ENCODE data around the gene HIGD1C. TPM values are rescaled to one million over a fixed set of nuclear protein-coding genes. Genes with fewer than 3 reads are reported as not detected.
A peak's percentile ranks its signal among the peaks of the same experiment; 100 is the strongest.
"Not testable (repeated sequence)": the region's sequence is repeated elsewhere in the genome, so short reads cannot be mapped to it uniquely, and the experiment has no call there.

Gene HIGD1C
- total RNA-seq, 2 donors from 2014 or later: not detected

DNA sequence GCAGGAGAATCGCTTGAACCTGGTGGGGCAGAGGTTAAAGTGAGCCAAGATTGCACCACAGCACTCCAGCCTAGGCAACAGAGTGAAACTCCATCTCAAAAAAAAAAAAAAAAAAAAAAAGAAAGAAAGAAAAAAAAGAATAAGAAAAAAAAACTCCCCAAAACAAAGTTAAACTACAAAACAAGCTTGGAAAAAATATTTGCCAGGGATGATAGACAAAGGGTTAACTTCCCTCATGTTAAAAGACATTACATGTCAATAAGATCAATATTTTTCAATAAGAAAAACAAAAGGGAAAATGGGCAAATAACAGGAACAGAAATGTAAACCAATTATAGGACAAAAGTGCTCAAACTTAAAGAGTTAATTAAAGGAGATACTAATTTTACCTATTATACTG is 26.4 kb upstream of the HIGD1C start:
- H3K27me3 Mint-ChIP-seq (ENCODE audit: low read depth): peaks cover 5% of the 10 kb centered on the region
- H3K4me3 Mint-ChIP-seq: no peak overlapping the region
- no peaks in the 10 kb centered on the region for H3K9me3 Mint-ChIP-seq
- H3K36me3 Mint-ChIP-seq (ENCODE audit: insufficient read depth in 2 of 2): no peaks in the 10 kb centered on the region
- no peak overlapping the region for H3K27ac Mint-ChIP-seq
- ATAC-seq (replicated peaks in 1 of 2): no peak
- H3K4me1 Mint-ChIP-seq (ENCODE audit: low read depth): peaks cover 28% of the 10 kb centered on the region
- no peak for DNase-seq

DNA sequence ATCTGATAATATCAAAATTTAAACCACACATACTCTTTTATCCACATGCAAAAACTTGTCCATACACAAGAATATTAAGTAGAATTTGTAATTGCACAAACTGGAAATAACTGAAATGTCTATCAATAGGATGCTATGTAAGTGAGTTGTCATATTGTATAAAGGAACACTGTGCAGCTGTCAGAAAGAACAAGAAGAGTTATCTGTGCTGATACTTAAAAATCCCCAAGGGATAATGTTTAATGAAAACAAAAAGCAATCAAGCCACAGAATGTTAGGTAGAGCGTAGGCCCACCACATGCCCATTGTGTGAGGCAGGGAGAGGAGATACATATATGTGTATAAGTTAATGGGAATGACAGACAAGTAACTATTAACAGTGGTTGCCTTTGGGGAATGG is 25.9 kb upstream of the HIGD1C start:
- Mint-ChIP-seq H3K27ac (no peak overlapping the region), H3K9me3 (no peaks in the 10 kb centered on the region), H3K27me3 (ENCODE audit: low read depth) (peaks cover 5% of the 10 kb centered on the region), H3K4me3 (peak overlapping the region in 1 of 2 donors; percentile 35), H3K4me1 (ENCODE audit: low read depth) (peaks cover 28% of the 10 kb centered on the region), H3K36me3 (ENCODE audit: insufficient read depth in 2 of 2) (no peaks in the 10 kb centered on the region)
- no peak for DNase-seq
- no peak for ATAC-seq (replicated peaks in 1 of 2)

DNA sequence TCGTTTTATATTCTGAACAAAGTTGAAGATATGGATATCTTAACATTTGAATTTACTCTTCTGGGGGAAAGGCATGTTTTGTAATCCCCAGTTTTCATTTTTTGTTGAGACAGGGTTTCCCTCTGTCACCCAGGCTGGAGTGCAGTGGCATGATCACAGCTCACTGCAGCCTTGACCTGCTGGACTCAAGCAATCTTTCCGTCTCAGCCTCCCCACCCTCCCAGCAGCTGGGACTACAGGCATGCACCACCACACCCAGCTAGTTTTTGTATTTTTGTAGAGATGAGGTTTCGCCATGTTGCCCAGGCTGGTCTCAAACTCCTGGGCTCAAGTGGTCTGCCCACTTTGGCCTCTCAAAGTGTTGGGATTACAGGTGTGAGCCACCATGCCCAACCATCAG is 25.4 kb upstream of the HIGD1C start:
- not testable (repeated sequence) for H3K4me3 Mint-ChIP-seq; H3K36me3 Mint-ChIP-seq (ENCODE audit: insufficient read depth in 2 of 2); H3K27me3 Mint-ChIP-seq (ENCODE audit: low read depth); ATAC-seq (replicated peaks in 1 of 2); DNase-seq; H3K27ac Mint-ChIP-seq; H3K9me3 Mint-ChIP-seq
- peaks cover 28% of the 10 kb centered on the region for H3K4me1 Mint-ChIP-seq (ENCODE audit: low read depth)

DNA sequence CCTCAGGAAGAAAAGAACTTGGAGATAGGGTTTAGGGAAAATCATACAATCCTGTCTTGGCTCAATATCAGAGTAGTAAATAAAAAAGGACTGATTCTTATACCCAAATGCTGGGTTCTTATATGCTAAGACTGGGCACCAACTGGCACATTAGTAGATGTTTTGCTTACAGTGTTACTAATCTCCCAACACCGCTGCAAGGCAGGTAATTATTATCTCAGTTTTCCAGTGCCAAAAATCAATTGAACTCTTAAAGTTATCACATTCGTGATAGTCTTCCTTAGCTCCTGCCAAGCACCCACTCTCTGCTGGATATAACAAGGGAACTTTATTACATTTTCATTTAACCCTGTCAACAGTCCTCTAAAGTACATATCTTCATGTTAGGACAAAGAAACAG is 25.0 kb upstream of the HIGD1C start:
- Mint-ChIP-seq H3K36me3 (ENCODE audit: insufficient read depth in 2 of 2) (no peaks in the 10 kb centered on the region), H3K27ac (no peak overlapping the region), H3K4me1 (ENCODE audit: low read depth) (peaks cover 28% of the 10 kb centered on the region), H3K4me3 (no peak overlapping the region), H3K9me3 (no peaks in the 10 kb centered on the region), H3K27me3 (ENCODE audit: low read depth) (peaks cover 5% of the 10 kb centered on the region)
- DNase-seq (no peak), ATAC-seq (replicated peaks in 1 of 2) (no peak)

DNA sequence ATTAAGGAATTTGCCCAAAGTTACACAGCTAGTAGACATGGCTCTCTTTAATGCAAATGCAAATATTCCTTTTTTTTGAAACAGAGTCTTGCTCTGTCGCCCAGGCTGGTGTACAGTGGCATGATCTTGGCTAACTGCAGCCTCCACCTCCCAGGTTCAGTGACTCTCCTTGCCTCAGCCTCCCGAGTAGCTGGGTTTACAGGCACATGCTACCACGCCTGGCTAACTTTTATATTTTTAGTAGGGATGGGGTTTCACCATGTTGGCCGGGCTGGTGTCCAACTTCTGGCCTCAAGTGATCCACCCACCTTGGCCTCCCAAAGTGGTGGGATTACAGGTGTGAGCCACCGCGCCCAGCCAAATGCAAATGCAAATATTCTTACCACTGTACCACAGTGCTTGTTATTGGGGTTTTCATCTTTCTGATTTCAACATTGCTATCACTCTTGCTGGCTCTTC is 24.5 kb upstream of the HIGD1C start:
- no peaks in the 10 kb centered on the region for H3K36me3 Mint-ChIP-seq (ENCODE audit: insufficient read depth in 2 of 2)
- H3K9me3 Mint-ChIP-seq: no peaks in the 10 kb centered on the region
- no peak overlapping the region for H3K4me3 Mint-ChIP-seq
- DNase-seq: no peak
- no peak overlapping the region for H3K27ac Mint-ChIP-seq
- ATAC-seq (replicated peaks in 1 of 2): no peak
- peaks cover 30% of the 10 kb centered on the region for H3K4me1 Mint-ChIP-seq (ENCODE audit: low read depth)
- peaks cover 3% of the 10 kb centered on the region for H3K27me3 Mint-ChIP-seq (ENCODE audit: low read depth)

DNA sequence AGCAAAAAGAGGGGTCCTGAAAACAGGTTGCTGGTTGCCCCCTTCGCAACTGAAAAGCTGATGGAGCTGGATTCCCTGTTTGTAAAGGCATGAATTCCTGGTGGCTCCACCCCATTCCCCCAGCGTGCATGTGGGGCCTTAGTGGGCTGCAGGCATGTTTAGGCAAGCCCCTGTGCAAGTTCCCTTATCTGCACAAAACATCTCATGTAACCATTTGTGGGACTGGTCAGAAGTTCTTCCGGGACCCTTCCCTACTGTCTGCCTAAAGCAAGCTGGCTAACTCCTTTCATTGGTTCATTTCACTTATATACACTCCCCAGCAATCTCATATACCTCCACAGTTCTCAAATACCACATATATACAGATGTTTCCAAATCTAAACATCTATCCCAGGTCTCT is 24.0 kb upstream of the HIGD1C start:
- Mint-ChIP-seq H3K9me3 (no peaks in the 10 kb centered on the region), H3K36me3 (ENCODE audit: insufficient read depth in 2 of 2) (no peaks in the 10 kb centered on the region), H3K4me3 (no peak overlapping the region), H3K27ac (no peak overlapping the region), H3K27me3 (ENCODE audit: low read depth) (no peaks in the 10 kb centered on the region), H3K4me1 (ENCODE audit: low read depth) (peaks cover 28% of the 10 kb centered on the region)
- DNase-seq (no peak), ATAC-seq (replicated peaks in 1 of 2) (no peak)

DNA sequence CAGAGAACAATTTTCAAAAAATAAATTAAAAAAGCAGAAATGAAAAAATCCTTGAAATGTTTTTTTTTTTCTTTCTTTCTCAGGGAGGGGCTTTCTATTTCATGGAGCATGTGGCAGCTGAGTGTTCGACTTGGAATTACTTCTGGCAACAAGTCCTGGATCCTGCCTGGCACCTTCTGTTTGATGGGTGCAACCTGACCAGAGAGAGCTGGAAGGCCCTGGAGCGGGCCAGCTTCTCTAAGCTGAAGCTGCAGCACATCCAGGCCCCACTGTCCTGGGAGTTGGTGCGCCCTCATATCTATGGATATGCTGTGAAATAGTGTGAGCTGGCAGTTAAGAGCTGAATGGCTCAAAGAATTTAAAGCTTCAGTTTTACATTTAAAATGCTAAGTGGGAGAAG is 22.5 kb upstream of the HIGD1C start:
- Mint-ChIP-seq H3K36me3 (ENCODE audit: insufficient read depth in 2 of 2) (no peaks in the 10 kb centered on the region), H3K9me3 (no peaks in the 10 kb centered on the region), H3K27me3 (ENCODE audit: low read depth) (no peaks in the 10 kb centered on the region), H3K4me1 (ENCODE audit: low read depth) (peaks cover 13% of the 10 kb centered on the region), H3K27ac (no peak overlapping the region), H3K4me3 (no peak overlapping the region)
- DNase-seq (no peak), ATAC-seq (replicated peaks in 1 of 2) (no peak)

DNA sequence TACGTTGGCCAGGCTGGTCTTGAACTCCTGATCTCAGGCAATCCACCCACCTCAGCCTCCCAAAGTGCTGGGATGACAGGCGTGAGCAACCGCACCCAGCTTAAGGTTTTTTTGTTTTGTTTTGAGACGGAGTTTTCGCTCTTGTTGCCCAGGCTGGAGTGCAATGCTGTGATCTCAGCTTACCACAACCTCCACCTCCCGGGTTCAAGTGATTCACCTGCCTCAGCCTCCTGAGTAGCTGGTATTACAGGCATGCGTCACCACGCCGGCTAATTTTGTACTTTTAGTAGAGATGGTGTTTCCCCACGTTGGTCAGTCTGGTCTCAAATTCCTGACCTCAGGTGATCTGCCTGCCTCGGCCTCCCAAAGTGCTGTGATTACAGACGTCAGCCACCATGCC is 21.9 kb upstream of the HIGD1C start:
- not testable (repeated sequence) for H3K27me3 Mint-ChIP-seq (ENCODE audit: low read depth); H3K4me3 Mint-ChIP-seq; H3K36me3 Mint-ChIP-seq (ENCODE audit: insufficient read depth in 2 of 2); H3K4me1 Mint-ChIP-seq (ENCODE audit: low read depth); H3K27ac Mint-ChIP-seq; H3K9me3 Mint-ChIP-seq
- peak; percentile 34 to 46 for ATAC-seq (replicated peaks in 1 of 2)
- DNase-seq: peak; percentile 12 to 17

DNA sequence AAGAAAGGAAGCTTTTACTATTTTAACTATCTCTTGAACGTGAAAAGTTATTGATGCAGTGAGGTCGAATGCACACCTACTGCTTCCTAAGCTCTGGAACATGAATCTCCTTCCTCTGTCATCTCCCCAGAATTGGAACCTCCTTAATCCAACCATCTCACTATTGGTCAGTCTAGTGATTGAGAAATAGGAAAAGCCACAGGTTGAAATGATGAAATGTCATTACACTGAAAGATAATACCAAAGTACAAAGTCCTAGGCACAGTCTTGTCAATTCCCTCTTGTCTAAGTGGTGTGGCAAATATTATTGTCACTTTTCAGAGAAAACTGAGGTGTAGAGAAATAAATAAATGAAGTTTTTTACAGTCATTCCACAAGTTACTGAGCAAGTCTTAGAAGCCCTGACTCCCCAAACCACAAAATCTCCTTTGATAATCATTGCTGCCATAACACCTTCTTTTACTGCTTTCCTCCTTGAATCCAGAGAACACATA is 19.5 kb upstream of the HIGD1C start:
- no peak overlapping the region for H3K4me3 Mint-ChIP-seq
- peaks cover 7% of the 10 kb centered on the region for H3K4me1 Mint-ChIP-seq (ENCODE audit: low read depth)
- no peaks in the 10 kb centered on the region for H3K27me3 Mint-ChIP-seq (ENCODE audit: low read depth)
- H3K36me3 Mint-ChIP-seq (ENCODE audit: insufficient read depth in 2 of 2): no peaks in the 10 kb centered on the region
- ATAC-seq (replicated peaks in 1 of 2) (peak; percentile 59 to 72), DNase-seq (no peak)
- H3K27ac Mint-ChIP-seq: no peak overlapping the region
- no peaks in the 10 kb centered on the region for H3K9me3 Mint-ChIP-seq

DNA sequence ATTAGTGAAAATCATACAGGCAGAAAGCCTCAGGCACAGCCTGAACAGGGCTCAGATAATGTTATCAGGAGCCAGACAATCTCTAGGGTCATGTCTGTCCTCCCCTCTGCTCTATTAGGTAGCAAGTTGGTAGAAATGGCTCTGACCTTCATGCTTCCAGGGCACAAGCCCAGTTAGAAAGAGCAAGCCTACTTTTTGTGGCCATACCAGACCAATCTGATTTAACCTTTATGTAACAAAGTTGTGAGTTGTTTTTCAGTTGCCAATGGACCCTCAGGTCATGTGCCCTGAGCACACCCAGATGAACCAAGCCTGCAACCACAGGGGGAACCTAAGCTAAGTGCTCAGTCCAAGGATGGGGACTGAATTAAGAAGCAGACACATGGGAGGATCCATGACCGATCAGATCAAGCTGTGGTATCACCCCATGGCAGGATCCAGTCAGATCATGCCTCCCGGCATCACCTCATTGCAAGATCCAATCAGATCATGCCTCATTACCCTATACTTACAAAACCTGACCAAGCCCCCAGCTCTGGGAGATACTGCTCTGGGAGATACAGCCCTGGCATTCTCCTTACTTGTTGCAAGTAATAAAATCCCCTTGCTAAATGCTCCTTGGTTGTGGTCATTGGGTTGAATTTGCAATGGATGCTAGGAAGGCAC is 18.8 kb upstream of the HIGD1C start:
- DNase-seq (no peak), ATAC-seq (replicated peaks in 1 of 2) (peak in 1 of 2 donors; percentile 31)
- Mint-ChIP-seq H3K27ac (no peak overlapping the region), H3K36me3 (ENCODE audit: insufficient read depth in 2 of 2) (peaks cover 0 to 2% of the 10 kb centered on the region in 2 donors), H3K27me3 (ENCODE audit: low read depth) (no peaks in the 10 kb centered on the region), H3K4me3 (no peak overlapping the region), H3K9me3 (peaks cover 0 to 2% of the 10 kb centered on the region in 2 donors), H3K4me1 (ENCODE audit: low read depth) (peaks cover 7% of the 10 kb centered on the region)

DNA sequence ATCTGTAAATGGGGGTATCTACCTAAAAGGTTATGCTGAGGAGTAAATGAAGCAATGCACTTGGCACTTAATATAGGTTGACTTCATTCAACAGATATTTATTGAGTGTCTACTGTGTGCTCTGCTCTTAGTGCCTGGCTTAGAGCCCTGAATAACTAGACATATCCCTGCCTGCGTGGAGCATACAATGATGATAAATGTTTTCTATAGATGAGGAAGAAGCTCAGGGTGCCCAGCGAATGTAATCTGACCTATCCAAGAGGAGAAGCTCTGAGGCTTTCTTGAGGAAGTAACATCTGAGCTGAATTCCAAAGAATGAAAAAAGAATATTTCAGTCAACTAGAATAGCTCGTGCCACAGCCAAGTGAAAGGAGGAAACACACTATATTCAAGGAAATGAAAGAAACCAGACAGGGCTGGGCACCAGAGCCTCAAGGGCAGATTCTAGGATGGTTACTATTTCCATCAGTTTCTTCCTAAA is 17.9 kb upstream of the HIGD1C start:
- no peak overlapping the region for H3K4me3 Mint-ChIP-seq
- H3K4me1 Mint-ChIP-seq (ENCODE audit: low read depth): peaks cover 7% of the 10 kb centered on the region
- H3K9me3 Mint-ChIP-seq: peaks cover 0 to 4% of the 10 kb centered on the region in 2 donors
- peaks cover 0 to 3% of the 10 kb centered on the region in 2 donors for H3K36me3 Mint-ChIP-seq (ENCODE audit: insufficient read depth in 2 of 2)
- H3K27me3 Mint-ChIP-seq (ENCODE audit: low read depth): no peaks in the 10 kb centered on the region
- ATAC-seq (replicated peaks in 1 of 2): no peak
- DNase-seq: no peak
- H3K27ac Mint-ChIP-seq: no peak overlapping the region

DNA sequence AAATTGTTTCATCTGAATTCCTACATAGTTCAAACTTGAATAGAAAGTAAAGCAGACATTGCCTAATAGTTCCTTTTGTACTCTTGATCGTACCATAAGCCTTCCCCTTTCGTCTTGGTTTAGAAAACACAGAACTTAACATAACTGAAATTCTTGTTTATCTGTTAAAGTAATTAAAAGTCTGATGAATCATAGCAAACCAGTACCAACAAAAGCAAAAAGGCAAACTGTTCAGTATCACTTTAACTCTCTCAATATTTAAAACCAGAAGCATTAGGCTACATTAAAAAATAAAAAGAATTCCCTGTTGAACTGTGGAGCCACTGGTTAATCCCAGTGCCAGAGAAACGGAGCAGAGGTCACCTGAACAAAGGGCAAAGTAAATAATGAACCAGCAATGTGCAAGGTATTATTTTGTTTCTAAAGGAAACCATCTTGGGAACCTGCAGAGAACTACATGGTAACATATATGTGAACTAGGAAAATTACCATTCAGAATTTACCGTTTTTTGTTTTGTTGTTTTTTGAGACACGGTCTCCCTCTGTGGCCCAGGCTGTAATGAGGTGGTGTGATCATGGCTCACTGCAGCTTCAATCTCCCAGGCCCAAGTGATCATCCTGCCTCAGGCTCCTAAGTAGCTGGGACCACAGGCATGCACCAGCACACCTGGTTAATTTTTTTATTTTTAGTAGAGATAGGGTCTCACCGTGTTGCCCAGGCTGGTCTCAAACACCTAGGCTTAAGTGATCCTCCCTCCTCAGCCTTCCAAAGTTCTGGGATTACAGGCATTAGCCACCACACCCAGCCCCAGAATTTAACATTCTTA is 17.1 kb upstream of the HIGD1C start:
- H3K27ac Mint-ChIP-seq: no peak overlapping the region
- peaks cover 0 to 3% of the 10 kb centered on the region in 2 donors for H3K36me3 Mint-ChIP-seq (ENCODE audit: insufficient read depth in 2 of 2)
- no peak overlapping the region for H3K4me3 Mint-ChIP-seq
- no peak for DNase-seq
- peaks cover 7% of the 10 kb centered on the region for H3K4me1 Mint-ChIP-seq (ENCODE audit: low read depth)
- H3K9me3 Mint-ChIP-seq: peaks cover 0 to 4% of the 10 kb centered on the region in 2 donors
- H3K27me3 Mint-ChIP-seq (ENCODE audit: low read depth): no peaks in the 10 kb centered on the region
- ATAC-seq (replicated peaks in 1 of 2): no peak

DNA sequence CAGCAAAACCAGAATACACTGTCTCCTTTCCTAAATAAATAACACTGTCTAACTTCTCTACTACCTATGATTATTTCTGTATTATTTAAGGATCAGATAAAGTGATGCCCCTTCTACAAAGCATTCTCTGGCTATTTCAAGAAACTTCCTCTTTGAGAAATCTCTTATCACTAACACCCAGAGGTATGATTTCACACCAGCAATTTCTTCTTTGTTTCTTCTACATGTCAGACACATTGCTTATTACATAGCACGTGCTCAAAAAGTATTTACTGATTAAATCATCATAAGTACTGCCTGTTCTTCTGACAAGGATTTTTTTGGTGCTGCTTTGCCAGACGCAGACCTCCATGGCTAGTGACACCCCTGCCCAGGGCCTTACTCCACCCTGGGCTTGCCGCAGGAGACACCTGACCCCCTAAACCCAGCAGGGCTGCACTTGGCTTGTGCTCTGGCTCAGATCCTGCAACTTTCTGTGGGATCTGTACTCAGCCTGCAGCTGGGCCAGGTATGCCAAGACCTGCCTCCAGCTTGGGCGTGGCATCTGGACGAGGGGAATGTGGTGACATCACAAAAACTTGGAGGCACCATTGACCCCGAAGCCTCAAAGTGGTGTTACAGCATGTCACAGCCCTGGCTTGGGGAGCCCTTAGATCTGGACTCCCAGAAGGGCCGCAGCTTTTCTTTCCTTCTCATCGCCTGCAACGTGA is 15.4 kb upstream of the HIGD1C start:
- no peak overlapping the region for H3K27ac Mint-ChIP-seq
- peaks cover 0 to 3% of the 10 kb centered on the region in 2 donors for H3K36me3 Mint-ChIP-seq (ENCODE audit: insufficient read depth in 2 of 2)
- H3K27me3 Mint-ChIP-seq (ENCODE audit: low read depth): no peaks in the 10 kb centered on the region
- H3K4me3 Mint-ChIP-seq: no peak overlapping the region
- ATAC-seq (replicated peaks in 1 of 2) (no peak), DNase-seq (no peak)
- H3K9me3 Mint-ChIP-seq: peaks cover 0 to 4% of the 10 kb centered on the region in 2 donors
- peaks cover 7% of the 10 kb centered on the region for H3K4me1 Mint-ChIP-seq (ENCODE audit: low read depth)
